Prostate gland (tissue), 2 donors: ENCODE measurements around the gene ATP6V1F.

Experiments
- POLR2A ChIP-seq: fragments of 450-650 bp; IDR thresholded peaks from one replicate; pipeline ENCODE4 v1.6.1; 2016; ENCODE audit warnings: antibody characterized with exemption, mild to moderate bottlenecking
- POLR2AphosphoS5 ChIP-seq: sonication (generic); formaldehyde crosslinking; IDR thresholded peaks from one replicate; pipeline ENCODE4 v1.6.1; 2017; ENCODE audit warnings: antibody characterized with exemption
- TF ChIP-seq, protein P1 (sequence below), 4 experiments: fragments of 200-600 bp in 2 of 4; fragments of 450-650 bp in 2 of 4; sonication (generic) in 2 of 4; IDR thresholded peaks; 1 replicate in 3 of 4; 2 replicates in 1 of 4; pipeline ENCODE4 v1.5.1; 2016 to 2019; ENCODE audit warnings: antibody characterized with exemption in 4 of 4, mild to moderate bottlenecking in 2 of 4, moderate library complexity in 2 of 4

DNA sequence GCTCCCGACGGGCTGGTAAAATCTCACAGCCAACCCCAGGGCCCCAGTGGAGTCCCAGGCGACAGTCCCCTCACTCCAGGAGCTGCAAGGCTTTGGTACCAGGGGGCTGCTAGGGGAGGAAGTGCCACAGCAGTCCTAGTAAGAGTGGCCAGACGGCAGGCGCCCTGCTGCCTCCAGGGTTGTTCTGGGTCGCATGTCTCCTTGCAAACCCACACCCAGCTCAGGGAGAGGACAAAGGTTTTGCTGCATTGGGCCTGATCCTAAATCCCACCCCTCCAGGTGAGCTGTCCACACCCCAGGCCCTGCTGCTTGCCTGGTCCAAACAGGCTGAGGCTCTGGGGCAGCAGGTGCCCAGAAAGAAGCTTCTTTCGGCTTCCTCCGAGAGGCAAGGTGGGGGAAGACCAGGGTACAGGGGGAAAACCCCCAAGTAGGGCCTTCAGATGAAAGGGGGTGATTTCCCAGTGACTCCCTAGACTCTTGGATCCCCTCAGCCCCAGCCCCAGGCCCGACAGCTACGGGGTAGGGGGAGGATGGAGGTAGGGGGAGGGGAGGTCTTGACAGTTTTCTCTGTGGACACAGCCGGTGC is 52.0 kb downstream of the ATP6V1F start:
- TF ChIP-seq POLR2AphosphoS5 (no peak), POLR2A (no peak)
- TF ChIP-seq, protein P1, sequence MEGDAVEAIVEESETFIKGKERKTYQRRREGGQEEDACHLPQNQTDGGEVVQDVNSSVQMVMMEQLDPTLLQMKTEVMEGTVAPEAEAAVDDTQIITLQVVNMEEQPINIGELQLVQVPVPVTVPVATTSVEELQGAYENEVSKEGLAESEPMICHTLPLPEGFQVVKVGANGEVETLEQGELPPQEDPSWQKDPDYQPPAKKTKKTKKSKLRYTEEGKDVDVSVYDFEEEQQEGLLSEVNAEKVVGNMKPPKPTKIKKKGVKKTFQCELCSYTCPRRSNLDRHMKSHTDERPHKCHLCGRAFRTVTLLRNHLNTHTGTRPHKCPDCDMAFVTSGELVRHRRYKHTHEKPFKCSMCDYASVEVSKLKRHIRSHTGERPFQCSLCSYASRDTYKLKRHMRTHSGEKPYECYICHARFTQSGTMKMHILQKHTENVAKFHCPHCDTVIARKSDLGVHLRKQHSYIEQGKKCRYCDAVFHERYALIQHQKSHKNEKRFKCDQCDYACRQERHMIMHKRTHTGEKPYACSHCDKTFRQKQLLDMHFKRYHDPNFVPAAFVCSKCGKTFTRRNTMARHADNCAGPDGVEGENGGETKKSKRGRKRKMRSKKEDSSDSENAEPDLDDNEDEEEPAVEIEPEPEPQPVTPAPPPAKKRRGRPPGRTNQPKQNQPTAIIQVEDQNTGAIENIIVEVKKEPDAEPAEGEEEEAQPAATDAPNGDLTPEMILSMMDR (IDR thresholded peaks at IDR 0.05): no peak
